Measurements from ENCODE around the gene PERM1. TPM values are rescaled to one million over a fixed set of nuclear protein-coding genes. Genes with fewer than 3 reads are reported as not detected.

Gene PERM1
- total and polyA plus RNA-seq, 9 of the 15 experiments (the other 6 are each of a cell fraction or from before 2014, with no cell fraction given): not detected

DNA sequence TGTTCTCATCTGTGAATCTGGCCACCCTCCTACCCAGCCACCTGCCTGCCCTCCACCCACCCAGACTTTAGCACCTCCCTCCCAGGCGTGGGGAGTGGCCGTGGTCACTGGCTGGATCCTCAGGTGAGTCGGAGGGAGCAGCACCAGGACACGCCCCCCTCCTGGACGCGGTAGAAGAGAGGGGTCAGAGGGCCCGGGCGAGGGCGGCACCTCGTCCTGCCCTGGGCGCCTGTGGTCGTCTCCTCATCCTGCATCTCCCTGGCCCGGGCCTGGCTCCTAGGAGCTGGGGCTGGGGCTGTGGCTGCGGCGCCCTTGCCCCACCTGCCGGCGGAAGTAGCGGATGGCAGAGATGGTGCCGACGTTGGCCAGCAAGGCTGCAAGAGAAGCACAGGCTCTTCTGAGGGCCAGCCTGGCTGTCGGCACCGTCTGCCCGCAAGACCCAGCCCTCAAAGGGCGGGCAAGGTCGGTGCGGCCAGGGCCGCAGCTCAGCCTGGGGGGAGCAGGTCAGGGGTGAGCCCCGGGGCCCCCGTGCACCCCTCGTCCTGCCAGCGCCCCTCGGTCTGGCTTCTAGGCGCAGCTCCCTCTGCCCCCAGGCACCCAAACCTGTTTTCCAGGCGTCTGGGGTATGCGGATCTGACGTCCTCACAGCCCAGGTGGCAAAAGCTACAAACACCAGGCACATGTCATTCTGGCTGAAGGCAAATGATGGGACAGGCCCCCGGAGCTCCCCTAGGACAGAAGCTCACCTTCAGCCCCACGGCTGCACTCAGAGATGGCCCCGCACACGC is 5.8 kb downstream of the PERM1 start (continued):
- TF ChIP-seq, protein P1, sequence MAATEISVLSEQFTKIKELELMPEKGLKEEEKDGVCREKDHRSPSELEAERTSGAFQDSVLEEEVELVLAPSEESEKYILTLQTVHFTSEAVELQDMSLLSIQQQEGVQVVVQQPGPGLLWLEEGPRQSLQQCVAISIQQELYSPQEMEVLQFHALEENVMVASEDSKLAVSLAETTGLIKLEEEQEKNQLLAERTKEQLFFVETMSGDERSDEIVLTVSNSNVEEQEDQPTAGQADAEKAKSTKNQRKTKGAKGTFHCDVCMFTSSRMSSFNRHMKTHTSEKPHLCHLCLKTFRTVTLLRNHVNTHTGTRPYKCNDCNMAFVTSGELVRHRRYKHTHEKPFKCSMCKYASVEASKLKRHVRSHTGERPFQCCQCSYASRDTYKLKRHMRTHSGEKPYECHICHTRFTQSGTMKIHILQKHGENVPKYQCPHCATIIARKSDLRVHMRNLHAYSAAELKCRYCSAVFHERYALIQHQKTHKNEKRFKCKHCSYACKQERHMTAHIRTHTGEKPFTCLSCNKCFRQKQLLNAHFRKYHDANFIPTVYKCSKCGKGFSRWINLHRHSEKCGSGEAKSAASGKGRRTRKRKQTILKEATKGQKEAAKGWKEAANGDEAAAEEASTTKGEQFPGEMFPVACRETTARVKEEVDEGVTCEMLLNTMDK (IDR thresholded peaks at IDR 0.05; ENCODE audit: borderline replicate concordance, insufficient read depth, low read depth, low read length, poor library complexity, severe bottlenecking): no peak
- TF ChIP-seq, protein P2, sequence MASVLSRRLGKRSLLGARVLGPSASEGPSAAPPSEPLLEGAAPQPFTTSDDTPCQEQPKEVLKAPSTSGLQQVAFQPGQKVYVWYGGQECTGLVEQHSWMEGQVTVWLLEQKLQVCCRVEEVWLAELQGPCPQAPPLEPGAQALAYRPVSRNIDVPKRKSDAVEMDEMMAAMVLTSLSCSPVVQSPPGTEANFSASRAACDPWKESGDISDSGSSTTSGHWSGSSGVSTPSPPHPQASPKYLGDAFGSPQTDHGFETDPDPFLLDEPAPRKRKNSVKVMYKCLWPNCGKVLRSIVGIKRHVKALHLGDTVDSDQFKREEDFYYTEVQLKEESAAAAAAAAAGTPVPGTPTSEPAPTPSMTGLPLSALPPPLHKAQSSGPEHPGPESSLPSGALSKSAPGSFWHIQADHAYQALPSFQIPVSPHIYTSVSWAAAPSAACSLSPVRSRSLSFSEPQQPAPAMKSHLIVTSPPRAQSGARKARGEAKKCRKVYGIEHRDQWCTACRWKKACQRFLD (CRISPR knock-in tag; IDR thresholded peaks at IDR 0.05): no peak
- no peak for TF ChIP-seq NUFIP1 (IDR thresholded peaks at IDR 0.05; ENCODE audit: partially characterized antibody)
- no peak for TF ChIP-seq RBM25 (IDR thresholded peaks at IDR 0.05; ENCODE audit: low read depth, low read length, severe bottlenecking)
- no peak for TF ChIP-seq CAMTA2 (CRISPR knock-in tag; conservative IDR thresholded peaks at IDR 0.05)
- TF ChIP-seq PREB (CRISPR knock-in tag; IDR thresholded peaks at IDR 0.05): no peak
- TF ChIP-seq, protein P3, sequence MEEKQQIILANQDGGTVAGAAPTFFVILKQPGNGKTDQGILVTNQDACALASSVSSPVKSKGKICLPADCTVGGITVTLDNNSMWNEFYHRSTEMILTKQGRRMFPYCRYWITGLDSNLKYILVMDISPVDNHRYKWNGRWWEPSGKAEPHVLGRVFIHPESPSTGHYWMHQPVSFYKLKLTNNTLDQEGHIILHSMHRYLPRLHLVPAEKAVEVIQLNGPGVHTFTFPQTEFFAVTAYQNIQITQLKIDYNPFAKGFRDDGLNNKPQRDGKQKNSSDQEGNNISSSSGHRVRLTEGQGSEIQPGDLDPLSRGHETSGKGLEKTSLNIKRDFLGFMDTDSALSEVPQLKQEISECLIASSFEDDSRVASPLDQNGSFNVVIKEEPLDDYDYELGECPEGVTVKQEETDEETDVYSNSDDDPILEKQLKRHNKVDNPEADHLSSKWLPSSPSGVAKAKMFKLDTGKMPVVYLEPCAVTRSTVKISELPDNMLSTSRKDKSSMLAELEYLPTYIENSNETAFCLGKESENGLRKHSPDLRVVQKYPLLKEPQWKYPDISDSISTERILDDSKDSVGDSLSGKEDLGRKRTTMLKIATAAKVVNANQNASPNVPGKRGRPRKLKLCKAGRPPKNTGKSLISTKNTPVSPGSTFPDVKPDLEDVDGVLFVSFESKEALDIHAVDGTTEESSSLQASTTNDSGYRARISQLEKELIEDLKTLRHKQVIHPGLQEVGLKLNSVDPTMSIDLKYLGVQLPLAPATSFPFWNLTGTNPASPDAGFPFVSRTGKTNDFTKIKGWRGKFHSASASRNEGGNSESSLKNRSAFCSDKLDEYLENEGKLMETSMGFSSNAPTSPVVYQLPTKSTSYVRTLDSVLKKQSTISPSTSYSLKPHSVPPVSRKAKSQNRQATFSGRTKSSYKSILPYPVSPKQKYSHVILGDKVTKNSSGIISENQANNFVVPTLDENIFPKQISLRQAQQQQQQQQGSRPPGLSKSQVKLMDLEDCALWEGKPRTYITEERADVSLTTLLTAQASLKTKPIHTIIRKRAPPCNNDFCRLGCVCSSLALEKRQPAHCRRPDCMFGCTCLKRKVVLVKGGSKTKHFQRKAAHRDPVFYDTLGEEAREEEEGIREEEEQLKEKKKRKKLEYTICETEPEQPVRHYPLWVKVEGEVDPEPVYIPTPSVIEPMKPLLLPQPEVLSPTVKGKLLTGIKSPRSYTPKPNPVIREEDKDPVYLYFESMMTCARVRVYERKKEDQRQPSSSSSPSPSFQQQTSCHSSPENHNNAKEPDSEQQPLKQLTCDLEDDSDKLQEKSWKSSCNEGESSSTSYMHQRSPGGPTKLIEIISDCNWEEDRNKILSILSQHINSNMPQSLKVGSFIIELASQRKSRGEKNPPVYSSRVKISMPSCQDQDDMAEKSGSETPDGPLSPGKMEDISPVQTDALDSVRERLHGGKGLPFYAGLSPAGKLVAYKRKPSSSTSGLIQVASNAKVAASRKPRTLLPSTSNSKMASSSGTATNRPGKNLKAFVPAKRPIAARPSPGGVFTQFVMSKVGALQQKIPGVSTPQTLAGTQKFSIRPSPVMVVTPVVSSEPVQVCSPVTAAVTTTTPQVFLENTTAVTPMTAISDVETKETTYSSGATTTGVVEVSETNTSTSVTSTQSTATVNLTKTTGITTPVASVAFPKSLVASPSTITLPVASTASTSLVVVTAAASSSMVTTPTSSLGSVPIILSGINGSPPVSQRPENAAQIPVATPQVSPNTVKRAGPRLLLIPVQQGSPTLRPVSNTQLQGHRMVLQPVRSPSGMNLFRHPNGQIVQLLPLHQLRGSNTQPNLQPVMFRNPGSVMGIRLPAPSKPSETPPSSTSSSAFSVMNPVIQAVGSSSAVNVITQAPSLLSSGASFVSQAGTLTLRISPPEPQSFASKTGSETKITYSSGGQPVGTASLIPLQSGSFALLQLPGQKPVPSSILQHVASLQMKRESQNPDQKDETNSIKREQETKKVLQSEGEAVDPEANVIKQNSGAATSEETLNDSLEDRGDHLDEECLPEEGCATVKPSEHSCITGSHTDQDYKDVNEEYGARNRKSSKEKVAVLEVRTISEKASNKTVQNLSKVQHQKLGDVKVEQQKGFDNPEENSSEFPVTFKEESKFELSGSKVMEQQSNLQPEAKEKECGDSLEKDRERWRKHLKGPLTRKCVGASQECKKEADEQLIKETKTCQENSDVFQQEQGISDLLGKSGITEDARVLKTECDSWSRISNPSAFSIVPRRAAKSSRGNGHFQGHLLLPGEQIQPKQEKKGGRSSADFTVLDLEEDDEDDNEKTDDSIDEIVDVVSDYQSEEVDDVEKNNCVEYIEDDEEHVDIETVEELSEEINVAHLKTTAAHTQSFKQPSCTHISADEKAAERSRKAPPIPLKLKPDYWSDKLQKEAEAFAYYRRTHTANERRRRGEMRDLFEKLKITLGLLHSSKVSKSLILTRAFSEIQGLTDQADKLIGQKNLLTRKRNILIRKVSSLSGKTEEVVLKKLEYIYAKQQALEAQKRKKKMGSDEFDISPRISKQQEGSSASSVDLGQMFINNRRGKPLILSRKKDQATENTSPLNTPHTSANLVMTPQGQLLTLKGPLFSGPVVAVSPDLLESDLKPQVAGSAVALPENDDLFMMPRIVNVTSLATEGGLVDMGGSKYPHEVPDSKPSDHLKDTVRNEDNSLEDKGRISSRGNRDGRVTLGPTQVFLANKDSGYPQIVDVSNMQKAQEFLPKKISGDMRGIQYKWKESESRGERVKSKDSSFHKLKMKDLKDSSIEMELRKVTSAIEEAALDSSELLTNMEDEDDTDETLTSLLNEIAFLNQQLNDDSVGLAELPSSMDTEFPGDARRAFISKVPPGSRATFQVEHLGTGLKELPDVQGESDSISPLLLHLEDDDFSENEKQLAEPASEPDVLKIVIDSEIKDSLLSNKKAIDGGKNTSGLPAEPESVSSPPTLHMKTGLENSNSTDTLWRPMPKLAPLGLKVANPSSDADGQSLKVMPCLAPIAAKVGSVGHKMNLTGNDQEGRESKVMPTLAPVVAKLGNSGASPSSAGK (IDR thresholded peaks at IDR 0.05): no peak
- TF ChIP-seq, protein P4, sequence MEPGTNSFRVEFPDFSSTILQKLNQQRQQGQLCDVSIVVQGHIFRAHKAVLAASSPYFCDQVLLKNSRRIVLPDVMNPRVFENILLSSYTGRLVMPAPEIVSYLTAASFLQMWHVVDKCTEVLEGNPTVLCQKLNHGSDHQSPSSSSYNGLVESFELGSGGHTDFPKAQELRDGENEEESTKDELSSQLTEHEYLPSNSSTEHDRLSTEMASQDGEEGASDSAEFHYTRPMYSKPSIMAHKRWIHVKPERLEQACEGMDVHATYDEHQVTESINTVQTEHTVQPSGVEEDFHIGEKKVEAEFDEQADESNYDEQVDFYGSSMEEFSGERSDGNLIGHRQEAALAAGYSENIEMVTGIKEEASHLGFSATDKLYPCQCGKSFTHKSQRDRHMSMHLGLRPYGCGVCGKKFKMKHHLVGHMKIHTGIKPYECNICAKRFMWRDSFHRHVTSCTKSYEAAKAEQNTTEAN (CRISPR knock-in tag; IDR thresholded peaks at IDR 0.05): no peak

Measured in K562 (cell line).